ENCODE measurements around the gene ITGB5. TPM values are rescaled to one million over a fixed set of nuclear protein-coding genes. Genes with fewer than 3 reads are reported as not detected.

Gene ITGB5
- total and polyA plus RNA-seq, 4 donors, result 16.9 to 66.6 (median 48.0) TPM

GRCh38 chr3:124818398-124819091 lies 68.6 kb downstream of the ITGB5 start:
- no peaks in the 10 kb centered on the region for H3K27me3 ChIP-seq (ENCODE audit: control insufficient read depth in 4 of 4, insufficient read depth in 4 of 4, low read length in 3 of 4)
- peaks cover 8 to 20% (median 13%) of the 10 kb centered on the region in 4 donors for H3K4me1 ChIP-seq (ENCODE audit: control insufficient read depth in 4 of 4, insufficient read depth in 4 of 4, low read length in 3 of 4)
- no peaks in the 10 kb centered on the region for H3K9me3 ChIP-seq (ENCODE audit: control insufficient read depth in 4 of 4, low read length in 3 of 4)
- WGBS, result 55% methylated on average over 9 of the region's 9 CpGs
- no peak overlapping the region for H3K9ac ChIP-seq (ENCODE audit: low read depth in 1 of 2, low read length in 2 of 2)
- peaks cover 0 to 5% (median 2%) of the 10 kb centered on the region in 4 donors for H3K36me3 ChIP-seq (ENCODE audit: control insufficient read depth in 4 of 4, insufficient read depth in 3 of 4, low read depth in 1 of 4, low read length in 3 of 4)
- no peak for DNase-seq (ENCODE audit: low spot score)
- no peak overlapping the region for H3K27ac ChIP-seq (ENCODE audit: low read depth in 1 of 2, low read length in 2 of 2)
- TF ChIP-seq JUND (IDR thresholded peaks at IDR 0.05), result peak in 1 of 2 donors; percentile 26
- TF ChIP-seq HNF4G (IDR thresholded peaks at IDR 0.05), result peak; percentile 54
- TF ChIP-seq RAD21 (IDR thresholded peaks at IDR 0.05), result no peak
- TF ChIP-seq YY1 (IDR thresholded peaks at IDR 0.05), result no peak
- no peak for TF ChIP-seq NR2F2 (IDR thresholded peaks at IDR 0.05)
- TF ChIP-seq CTCF (IDR thresholded peaks at IDR 0.05; ENCODE audit: low read depth, low read length, missing input control), result no peak
- no peak for TF ChIP-seq TAF1 (conservative IDR thresholded peaks at IDR 0.05)
- peak; percentile 39 for TF ChIP-seq SP1 (IDR thresholded peaks at IDR 0.05)
- peak in 1 of 2 donors; percentile 45 for TF ChIP-seq RXRA (IDR thresholded peaks at IDR 0.05)
- TF ChIP-seq ATF3 (IDR thresholded peaks at IDR 0.05), result peak; percentile 15
- TF ChIP-seq MAX (IDR thresholded peaks at IDR 0.05), result no peak
- TF ChIP-seq ZBTB33 (IDR thresholded peaks at IDR 0.05), result no peak
- no peak for TF ChIP-seq EGR1 (IDR thresholded peaks at IDR 0.05; ENCODE audit: low read depth in 2 of 2)
- no peak for TF ChIP-seq FOXA2 (IDR thresholded peaks at IDR 0.05)
- TF ChIP-seq GABPA (IDR thresholded peaks at IDR 0.05 in 1 of 2, conservative IDR thresholded peaks at IDR 0.05 in 1 of 2), result no peak
- TF ChIP-seq FOXA1 (IDR thresholded peaks at IDR 0.05), result no peak
- no peak for TF ChIP-seq REST (IDR thresholded peaks at IDR 0.05)
- TF ChIP-seq HNF4A (conservative IDR thresholded peaks at IDR 0.05), result peak; percentile 93
- H3K4me3 ChIP-seq (ENCODE audit: low read depth in 1 of 3, low read length in 3 of 3), result no peak overlapping the region

Measured in liver (tissue), 9 donors.